Activated CD8-positive, alpha-beta memory T cell treated with anti-CD3 and anti-CD28 coated beads, Interleukin-2, amount 50 U/mL, for 48 hours (primary cell): ENCODE data around the gene CREB5.

ENCODE experiments used
- DNase-seq: peaks from one replicate; pipeline ENCODE4 v3.0.0-alpha.2; 2020

The CREB5 gene

GRCh38 chr7:28836716-28837115 is 424.4 kb downstream of the CREB5 start:
- DNase-seq: no peak

DNA sequence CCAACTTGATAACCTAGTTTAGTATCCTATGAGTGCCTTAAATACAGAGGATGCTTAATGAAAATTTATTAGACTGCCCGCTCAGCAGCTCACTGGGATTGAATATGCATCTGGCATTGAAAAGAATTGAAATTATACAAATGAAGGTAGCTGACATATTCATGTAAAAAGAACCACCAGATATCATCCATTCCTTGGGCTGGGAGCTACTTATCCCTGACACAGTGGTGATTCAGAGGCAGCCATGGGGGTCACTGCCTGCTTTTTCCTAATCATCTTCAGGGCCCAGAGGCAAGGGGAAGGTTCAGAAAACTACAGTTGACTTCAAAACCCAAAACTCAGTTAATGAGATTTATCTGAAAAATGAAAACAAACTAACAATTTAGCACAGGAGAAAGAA is 424.9 kb downstream of the CREB5 start:
- DNase-seq: no peak

- no peak for DNase-seq
Measured at GRCh38 chr7:28840592-28840995, 428.3 kb downstream of the CREB5 start.

- no peak for DNase-seq
Measured at GRCh38 chr7:28841766-28842165, 429.4 kb downstream of the CREB5 start.

DNA sequence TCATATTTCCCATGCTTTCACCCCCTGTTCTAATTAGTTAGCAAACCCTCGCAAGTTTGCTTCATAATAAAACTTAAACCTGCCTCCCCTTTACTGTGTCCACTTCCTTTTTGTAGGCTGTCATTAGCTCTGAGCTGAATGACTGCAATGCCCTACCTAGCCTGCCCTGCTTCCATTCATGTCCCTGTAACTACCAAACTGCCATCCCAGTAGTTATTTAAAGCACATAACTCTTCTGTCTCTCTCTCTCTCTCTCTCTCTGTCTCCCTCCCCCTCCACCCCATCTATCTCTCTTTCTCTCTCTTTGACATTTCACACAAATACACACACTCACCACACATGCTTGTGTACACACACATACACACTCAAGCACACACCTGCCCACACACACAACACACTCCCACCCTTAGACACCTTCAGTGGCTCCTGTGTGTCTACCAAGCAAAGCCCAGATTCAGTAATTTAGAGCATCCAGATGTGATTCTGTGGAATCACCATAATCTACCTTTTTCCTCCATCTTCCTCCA is 430.5 kb downstream of the CREB5 start:
- no peak for DNase-seq

DNA sequence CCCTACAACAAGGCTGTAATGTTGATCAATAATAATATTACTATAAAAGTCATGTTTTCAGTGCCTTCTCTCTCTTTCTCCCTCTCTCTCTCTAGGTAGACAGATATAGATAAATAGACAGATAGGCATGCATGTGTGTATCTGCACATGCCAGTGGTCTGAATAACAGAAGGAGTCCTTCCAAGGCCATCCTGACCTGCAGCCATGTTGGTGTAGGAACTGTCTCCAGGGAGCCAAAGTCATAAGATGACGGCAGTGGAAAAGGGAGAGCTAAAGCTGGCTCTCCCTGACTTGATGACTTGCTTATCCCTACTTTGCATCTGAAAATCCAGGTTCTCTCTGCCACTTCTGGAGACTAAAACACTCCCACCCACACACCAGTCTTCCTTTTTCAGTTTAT is 432.8 kb downstream of the CREB5 start:
- no peak for DNase-seq

GRCh38 chr7:28847176-28847575 is 434.9 kb downstream of the CREB5 start:
- DNase-seq: no peak

GRCh38 chr7:28847681-28848080 is 435.4 kb downstream of the CREB5 start:
- DNase-seq: no peak

DNA sequence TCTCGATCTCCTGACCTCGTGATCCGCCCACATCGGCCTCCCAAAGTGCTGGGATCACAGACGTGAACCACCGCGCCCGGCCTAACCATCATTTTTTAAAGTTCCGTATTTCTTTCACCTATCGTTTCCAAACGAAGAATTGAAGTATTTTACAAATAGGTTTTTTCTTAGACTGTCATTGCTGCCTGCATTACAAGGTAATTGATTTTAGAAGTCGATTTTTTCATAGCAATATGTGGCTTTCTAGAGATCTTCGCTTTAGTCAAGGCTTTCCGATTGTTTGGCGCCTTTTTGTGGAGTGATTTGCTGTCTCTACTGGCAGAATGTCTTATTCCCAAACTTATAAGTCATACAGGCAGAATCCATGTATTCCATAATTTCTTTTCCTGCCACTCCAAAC is 436.6 kb downstream of the CREB5 start:
- no peak for DNase-seq

DNA sequence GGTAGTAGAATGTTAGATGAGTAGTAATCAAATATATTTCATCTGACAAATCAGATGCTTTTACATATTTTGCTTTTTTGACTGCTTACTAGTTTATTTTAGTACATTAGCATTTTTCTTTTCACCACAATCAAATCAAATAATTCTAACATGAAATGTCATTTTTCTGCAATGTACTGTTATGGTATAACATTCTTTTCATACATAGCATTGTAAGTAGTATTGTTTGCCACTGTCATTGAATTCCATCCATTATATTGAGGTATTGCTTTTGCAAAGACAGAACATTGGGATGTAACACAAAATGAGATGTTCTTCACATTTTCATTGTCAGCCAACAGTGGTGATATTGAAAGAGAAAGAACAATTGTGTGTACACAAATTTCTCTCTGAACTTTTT is 438.4 kb downstream of the CREB5 start:
- DNase-seq: no peak

DNA sequence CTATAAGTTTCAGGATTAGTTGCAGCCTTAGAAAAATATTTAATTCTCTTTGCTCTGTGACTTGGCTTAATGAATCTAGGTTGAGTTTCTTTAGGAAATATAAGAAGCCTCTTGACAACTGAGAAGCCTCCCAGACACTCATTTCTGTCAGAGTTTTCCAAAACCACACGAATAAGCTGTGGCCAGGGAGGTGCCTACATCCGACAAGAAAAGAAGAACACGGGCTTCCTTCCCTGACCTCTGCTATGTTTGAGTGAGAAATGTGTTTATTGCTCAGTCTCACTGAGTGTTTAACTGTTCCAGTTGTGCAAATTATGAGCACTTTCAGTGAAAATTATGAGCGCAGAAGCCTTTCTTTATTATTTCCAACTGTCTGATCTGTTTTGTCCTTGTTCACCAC is 440.8 kb downstream of the CREB5 start:
- DNase-seq: no peak

- DNase-seq: peak; percentile 88
Measured at GRCh38 chr7:28853834-28854749, 441.8 kb downstream of the CREB5 start.

GRCh38 chr7:28854750-28855074 is 442.4 kb downstream of the CREB5 start:
- no peak for DNase-seq

DNA sequence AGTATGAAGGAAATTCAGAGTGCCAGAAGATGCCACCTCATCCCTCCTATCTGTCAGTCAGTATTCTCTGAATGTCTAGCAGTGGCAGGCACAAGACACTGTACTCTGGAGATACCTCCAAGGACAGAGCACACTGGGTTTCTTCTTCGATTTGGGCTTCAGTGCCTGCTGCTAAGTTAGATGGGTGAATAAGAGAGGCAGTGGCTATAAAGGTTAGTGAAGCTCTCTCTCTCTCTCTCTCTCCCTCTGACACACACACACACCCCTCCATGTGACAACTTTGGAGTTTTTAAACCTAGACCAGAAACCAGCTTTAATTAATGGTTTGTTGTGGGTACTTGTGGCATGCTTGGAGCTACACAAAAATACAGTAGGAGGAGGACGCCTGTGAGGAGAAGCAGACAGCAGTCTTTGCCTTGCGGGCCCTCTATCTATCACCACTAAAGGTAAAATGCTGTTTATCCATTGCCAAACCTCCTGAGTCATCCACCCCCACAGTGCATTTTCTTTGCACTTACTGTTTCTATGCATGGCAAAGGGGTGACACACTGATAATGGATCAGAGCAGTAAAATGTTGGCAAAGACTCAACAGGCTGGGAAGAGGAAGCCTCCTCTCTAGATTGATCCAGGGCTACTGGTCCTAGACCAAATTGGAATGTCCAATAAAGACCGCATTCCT is 443.4 kb downstream of the CREB5 start:
- no peak for DNase-seq

- DNase-seq: no peak
Measured at GRCh38 chr7:28856656-28857055, 444.3 kb downstream of the CREB5 start.

GRCh38 chr7:28858206-28858605 is 445.9 kb downstream of the CREB5 start:
- DNase-seq: no peak

- DNase-seq: no peak
Measured at GRCh38 chr7:28858895-28859294, 446.6 kb downstream of the CREB5 start.

GRCh38 chr7:28861825-28862224 is 449.5 kb downstream of the CREB5 start:
- no peak for DNase-seq

DNA sequence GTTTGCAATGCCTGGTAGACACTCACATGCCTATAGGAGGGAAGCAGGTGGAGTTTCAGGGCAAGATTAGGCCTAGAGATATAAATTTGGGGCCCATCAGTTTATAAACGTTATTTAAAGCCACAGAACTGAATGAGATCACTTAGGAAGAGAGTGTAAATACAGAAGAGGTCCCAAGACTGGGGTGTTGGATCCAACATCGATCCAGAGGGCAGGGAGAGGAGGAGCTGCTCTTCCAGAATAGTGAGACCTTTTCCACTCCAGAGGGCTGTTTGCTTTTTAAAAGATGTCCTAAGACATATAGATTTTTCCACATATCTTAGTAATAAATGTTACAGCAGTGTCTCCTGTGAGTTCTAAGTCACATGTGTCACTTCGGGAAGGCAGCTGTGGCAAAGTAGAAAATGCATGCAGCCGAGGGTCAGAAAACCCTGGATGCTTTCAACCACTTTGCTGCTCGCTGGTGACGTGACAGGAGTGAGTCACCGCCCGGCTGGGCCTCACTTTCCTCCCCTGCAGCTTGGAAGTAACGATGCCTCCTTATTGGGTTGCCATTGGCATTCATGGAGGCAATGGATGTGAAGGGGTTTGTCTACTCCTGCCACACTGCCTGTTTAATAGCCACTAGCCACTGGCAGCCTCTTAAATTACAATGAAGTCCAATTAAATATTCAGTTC is 450.4 kb downstream of the CREB5 start:
- no peak for DNase-seq

- no peak for DNase-seq
Measured at GRCh38 chr7:28865601-28866144, 453.4 kb downstream of the CREB5 start.

GRCh38 chr7:28868712-28869111 is 456.4 kb downstream of the CREB5 start:
- DNase-seq: no peak

- no peak for DNase-seq
Measured at GRCh38 chr7:28871077-28871476, 458.8 kb downstream of the CREB5 start.

GRCh38 chr7:28871631-28872030 is 459.3 kb downstream of the CREB5 start:
- DNase-seq: no peak
